GM18505 (cell line): ENCODE measurements around the gene CYSRT1.
A peak's percentile ranks its signal among the peaks of the same experiment; 100 is the strongest.

ENCODE experiments used
- ATAC-seq: cut with Tn5 transposase; IDR thresholded peaks from one replicate; pipeline ENCODE4 v1.9.1; 2021; ENCODE audit not compliant: unreplicated experiment
- POLR2A ChIP-seq: IDR thresholded peaks from 4 replicates; pipeline ENCODE4 v1.6.1; 2011; ENCODE audit warnings: borderline replicate concordance; ENCODE audit not compliant: insufficient read depth, insufficient read length; ENCODE audit errors: extremely low read depth

CYSRT1 gene

GRCh38 chr9:137245450-137246421 lies 20.8 kb downstream of the CYSRT1 start:
- TF ChIP-seq POLR2A: no peak
- ATAC-seq: no peak

GRCh38 chr9:137247135-137247915 lies 22.4 kb downstream of the CYSRT1 start:
- no peak for TF ChIP-seq POLR2A
- no peak for ATAC-seq

DNA sequence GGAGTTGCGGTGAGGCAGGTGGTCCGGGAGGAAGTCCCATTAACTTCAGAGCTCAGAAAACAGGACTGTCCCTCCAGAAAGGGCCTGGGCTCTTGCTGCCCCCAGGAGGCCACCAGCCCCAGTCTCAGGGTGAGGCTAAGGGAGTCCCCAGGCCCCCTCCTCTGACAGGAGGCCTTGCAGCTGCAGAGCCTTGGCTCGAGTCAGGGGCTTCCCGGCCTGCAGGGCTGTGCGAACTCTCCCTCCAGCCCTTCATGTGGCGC lies 22.9 kb downstream of the CYSRT1 start:
- no peak for ATAC-seq

GRCh38 chr9:137250329-137251193 lies 25.6 kb downstream of the CYSRT1 start:
- TF ChIP-seq POLR2A: no peak
- no peak for ATAC-seq

More for the DNA sequence above, 22.9 kb downstream of the CYSRT1 start:
- TF ChIP-seq POLR2A: no peak

DNA sequence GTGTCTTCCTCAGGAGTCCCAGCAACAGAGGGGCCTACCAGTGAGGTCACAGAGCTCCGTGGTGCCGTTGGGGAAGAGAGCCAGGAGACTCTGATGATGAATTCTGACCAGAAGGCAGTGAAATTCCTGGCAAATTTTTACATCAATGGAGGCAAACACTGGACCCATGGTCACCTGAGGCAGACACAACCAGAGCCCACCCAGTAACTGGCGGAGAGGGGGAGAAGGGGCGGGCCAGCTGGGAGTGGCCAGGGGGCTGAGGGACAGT lies 26.2 kb downstream of the CYSRT1 start, which contains the start of gene STPG3:
Gene STPG3 (plus strand): TSS at position 93 of the 268 bp plus-strand sequence. CDS start 1 bp downstream, at position 94.
- no peak for TF ChIP-seq POLR2A
- no peak for ATAC-seq

DNA sequence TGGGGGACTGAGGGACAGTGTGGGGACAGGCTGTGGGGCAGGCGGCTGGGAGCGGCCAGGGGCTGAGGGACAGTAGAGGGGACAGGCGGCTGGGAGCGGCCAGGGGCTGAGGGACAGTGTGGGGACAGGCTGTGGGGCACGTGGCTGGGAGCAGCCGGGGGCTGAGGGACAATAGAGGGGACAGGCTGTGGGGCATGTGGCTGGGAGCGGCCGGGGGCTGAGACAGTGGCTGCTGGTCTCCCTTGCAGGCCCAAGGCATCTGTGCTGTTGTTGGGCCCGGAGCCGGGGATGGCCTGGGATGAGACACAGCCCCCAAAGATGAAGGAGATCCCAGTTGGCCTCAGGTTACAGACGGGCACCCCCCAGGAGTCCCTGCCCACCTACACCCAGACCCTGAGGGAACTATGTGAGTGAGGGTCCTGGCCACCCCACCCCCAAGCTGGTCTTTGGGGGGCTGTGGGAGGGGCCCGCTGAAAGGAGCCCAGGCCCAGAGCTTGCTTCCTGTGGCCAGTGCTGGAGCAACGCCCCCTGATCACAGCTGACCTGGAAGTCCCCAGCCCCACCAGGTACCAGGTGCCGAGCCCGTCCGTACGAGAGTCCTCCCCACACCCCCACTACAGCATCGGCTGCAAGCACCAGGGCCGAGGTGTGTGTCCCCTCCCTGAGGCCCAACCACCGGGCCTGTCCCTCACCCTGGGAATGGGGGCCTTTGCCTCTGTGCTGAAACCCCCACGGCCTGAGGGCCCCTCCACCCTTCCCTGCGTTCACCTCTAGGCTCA lies 26.7 kb downstream of the CYSRT1 start:
- no peak for ATAC-seq
- TF ChIP-seq POLR2A: no peak

GRCh38 chr9:137252555-137253506 lies 27.9 kb downstream of the CYSRT1 start:
- no peak for ATAC-seq
- TF ChIP-seq POLR2A: no peak

- no peak for ATAC-seq
- no peak for TF ChIP-seq POLR2A
These were observed 29.0 kb downstream of the CYSRT1 start for GRCh38 chr9:137253717-137254623.

GRCh38 chr9:137254624-137255447 lies 29.9 kb downstream of the CYSRT1 start, which contains the start of gene NELFB:
TSS of gene NELFB (plus strand) at chr9:137255327.
- peak; percentile 77 for ATAC-seq
- TF ChIP-seq POLR2A: peak; percentile 63
